Adipose tissue (tissue), 3 donors: ENCODE measurements around the gene FN3K. TPM values are rescaled to one million over a fixed set of nuclear protein-coding genes. Genes with fewer than 3 reads are reported as not detected.

Source experiments
- H3K27ac ChIP-seq: one replicate; pipeline ENCODE4 v1.5.1; 2013; ENCODE audit warnings: low read depth, low read length
- WGBS, 3 donors: extraction: QIAGEN DNeasy Blood & Tissue Kit; methylation state at CpG; one replicate each; pipeline ENCODE4 v1.1.7; 2013; 5-methylcytosine and 5-hydroxymethylcytosine counted together
- polyA plus RNA-seq, 3 donors: library from polyadenylated mRNA; stranded (reverse); fragments of 200-250 nt; gene quantifications; one replicate each; pipeline ENCODE4 v1.2.3, GENCODE V29; 2013
- donor health status: healthy with polysubstance abuse.
- donor health status: Bipolar disorder and iron deficiency.
- donor health status: healthy.

FN3K gene
- polyA plus RNA-seq, 3 donors = 12.3 to 17.8 (median 14.1) TPM

DNA sequence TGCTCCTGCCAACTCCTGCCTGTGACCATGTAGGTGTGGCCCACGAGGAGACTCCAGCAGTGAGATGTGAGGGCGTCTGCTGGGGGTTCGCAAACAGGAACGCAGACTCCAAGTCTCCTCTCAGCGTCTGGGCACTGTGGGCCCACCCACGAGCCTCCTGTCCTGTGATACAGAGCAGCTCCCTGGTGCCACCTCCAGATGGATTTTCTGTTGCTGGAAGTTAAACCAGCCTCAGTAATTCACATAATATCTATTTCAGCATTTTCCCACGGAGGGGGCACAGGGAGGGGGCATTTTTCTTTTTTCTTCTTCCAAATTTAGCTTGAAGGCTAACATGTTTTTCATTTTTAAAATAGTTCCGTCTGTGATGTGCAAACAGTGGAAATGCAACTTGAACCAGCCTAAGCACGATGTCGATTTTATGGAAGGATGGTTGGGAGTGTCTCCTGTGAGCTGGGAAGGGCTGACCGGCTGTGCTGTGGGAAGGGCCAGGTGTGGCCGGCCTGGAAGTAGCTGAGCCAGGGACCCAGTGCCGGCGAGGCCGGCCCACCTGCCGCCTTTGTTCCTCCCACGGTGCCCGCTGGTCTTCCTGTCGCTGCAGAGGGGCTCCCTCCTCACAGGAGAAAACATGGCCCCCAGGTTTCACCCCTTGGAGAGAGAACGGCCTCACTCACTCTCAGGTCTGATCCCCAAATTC lies 33.0 kb upstream of the FN3K start:
- 31 to 66% (median 63%) methylated on average over 20 of the region's 20 CpGs for WGBS, 3 donors

GRCh38 chr17:82703036-82703745 lies 32.2 kb upstream of the FN3K start:
- no peak overlapping the region for H3K27ac ChIP-seq
- 82 to 84% (median 84%) methylated on average over 24 to 26 of the region's 26 CpGs for WGBS, 3 donors

More for the DNA sequence above, 33.0 kb upstream of the FN3K start:
- H3K27ac ChIP-seq = no peak overlapping the region

GRCh38 chr17:82703935-82704865 lies 31.2 kb upstream of the FN3K start:
- WGBS, 3 donors = 66 to 79% (median 77%) methylated on average over 38 of the region's 38 CpGs
- H3K27ac ChIP-seq = no peak overlapping the region

DNA sequence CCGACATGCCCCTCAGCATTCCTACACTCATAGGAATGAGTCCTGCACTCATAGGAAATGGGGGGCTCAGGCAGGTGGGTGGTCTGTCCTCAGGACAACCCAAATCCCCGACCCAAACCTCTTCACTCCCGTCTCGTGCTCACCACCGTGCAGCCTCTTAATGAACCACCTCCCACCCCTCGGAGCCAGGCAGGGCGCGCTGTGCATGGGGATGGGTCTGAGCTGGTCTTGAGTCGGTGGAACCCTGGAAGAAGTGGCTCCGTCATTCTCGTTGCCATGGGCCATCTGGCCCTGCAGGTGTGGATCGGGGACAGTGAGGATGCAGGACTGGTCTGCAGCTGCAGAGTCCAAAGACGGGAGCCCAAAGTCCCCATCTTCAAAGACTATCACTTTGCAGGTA lies 30.5 kb upstream of the FN3K start:
- H3K27ac ChIP-seq = no peak overlapping the region
- WGBS, 3 donors = 83 to 85% (median 83%) methylated on average over 13 of the region's 13 CpGs

- 92 to 94% (median 92%) methylated on average over 18 of the region's 18 CpGs for WGBS, 3 donors
Measured at GRCh38 chr17:82705756-82706155, 29.7 kb upstream of the FN3K start.

GRCh38 chr17:82709024-82709675 lies 26.3 kb upstream of the FN3K start:
- 59 to 76% (median 66%) methylated on average over 6 to 9 of the region's 9 CpGs for WGBS, 3 donors
- no peak overlapping the region for H3K27ac ChIP-seq

More at GRCh38 chr17:82705756-82706155, 29.7 kb upstream of the FN3K start:
- H3K27ac ChIP-seq = no peak overlapping the region

GRCh38 chr17:82709676-82710498 lies 25.5 kb upstream of the FN3K start:
- WGBS, 3 donors = 78 to 86% (median 85%) methylated on average over 24 to 25 of the region's 25 CpGs

DNA sequence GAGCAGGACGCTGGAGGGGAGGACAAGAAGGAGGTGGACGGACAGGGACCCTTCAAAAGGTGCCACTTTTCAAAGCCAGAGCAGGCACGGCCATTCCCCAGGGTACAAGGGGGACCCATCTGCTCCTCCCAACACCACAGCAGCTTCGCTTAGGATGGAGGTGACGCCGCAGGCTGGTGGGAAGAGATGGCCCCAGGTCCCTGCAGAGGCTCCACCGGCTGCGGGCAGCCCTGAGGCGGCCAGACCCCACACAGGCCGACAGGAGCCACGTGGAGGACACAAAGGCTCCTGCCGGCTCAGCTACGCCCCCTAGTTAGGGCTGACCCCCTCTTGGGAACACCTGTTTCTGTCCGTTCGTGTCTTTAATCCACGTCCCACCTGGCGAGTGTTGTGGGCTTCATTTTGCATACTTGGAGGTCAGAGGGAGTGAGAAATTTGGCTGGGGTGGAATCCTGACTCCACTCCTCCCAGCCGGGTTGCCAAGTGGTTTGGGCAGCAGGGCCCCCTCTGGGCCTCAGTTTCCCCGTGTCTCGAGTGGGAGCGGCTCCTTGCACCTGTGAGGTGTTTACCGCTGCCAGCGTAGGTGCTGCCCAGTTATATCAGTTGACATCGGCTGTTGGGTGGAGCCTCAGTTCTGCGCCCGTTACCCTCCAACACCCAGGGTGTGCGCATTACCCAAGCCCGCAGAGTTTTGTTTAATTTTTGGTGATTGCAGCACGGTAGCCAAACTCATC lies 24.7 kb upstream of the FN3K start:
- WGBS, 3 donors = 69 to 75% (median 71%) methylated on average over 29 of the region's 29 CpGs
- H3K27ac ChIP-seq = no peak overlapping the region

More at GRCh38 chr17:82709676-82710498, 25.5 kb upstream of the FN3K start:
- no peak overlapping the region for H3K27ac ChIP-seq

GRCh38 chr17:82713071-82713723 lies 22.2 kb upstream of the FN3K start:
- 88 to 92% (median 91%) methylated on average over 34 to 35 of the region's 35 CpGs for WGBS, 3 donors
- no peak overlapping the region for H3K27ac ChIP-seq

DNA sequence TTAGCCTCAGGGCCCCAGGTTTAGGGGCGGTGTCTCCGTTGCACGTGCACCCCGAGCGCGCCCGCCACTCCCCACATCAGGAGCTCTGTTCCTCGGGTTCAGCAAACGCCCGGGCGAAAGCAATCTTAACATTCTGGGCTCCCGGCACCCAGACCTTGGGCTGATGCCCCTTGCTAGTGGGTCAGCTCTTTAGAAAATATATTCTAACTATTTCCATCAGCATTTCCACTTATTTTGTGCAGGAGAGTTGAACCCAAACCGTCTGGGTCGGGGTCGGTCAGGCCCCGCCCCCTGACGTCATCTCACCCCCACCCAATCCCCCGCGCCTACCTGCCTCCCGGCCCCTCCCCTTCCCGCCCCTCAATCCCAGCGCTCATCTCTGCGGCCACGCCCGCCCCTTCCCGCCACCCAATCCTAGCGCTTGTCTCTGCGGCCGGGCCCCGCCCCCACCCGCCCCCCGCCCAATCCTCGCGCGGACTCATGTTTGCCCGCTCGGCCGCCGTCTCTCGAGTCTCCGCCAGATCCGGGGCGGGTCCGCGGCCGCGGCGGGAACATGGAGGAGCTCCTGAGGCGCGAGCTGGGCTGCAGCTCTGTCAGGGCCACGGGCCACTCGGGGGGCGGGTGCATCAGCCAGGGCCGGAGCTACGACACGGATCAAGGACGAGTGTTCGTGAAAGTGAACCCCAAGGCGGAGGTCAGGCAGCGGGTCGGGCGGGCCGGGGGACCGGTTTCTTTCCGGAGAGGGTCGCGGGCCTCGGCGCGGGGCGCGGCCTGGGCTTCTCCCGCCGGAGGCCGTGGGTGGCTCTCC lies 19.0 kb upstream of the FN3K start, which contains the start of gene FN3KRP:
FN3KRP (plus strand) TSS at position 504 of the 808 bp plus-strand sequence; CDS start at position 554, 50 bp downstream.
- H3K27ac ChIP-seq = no peak within 1 kb of the TSS
- WGBS, 3 donors = 0 to 1% (median 0%) methylated on average over 66 to 75 of the region's 75 CpGs

GRCh38 chr17:82718986-82719685 lies 16.3 kb upstream of the FN3K start:
- H3K27ac ChIP-seq = no peak overlapping the region
- 93 to 96% (median 96%) methylated on average over 18 of the region's 18 CpGs for WGBS, 3 donors

- 93 to 94% (median 93%) methylated on average over 19 of the region's 19 CpGs for WGBS, 3 donors
- H3K27ac ChIP-seq = no peak overlapping the region
Measured at GRCh38 chr17:82720204-82720603, 15.2 kb upstream of the FN3K start.

GRCh38 chr17:82722341-82723013 lies 12.9 kb upstream of the FN3K start:
- no peak overlapping the region for H3K27ac ChIP-seq
- WGBS, 3 donors = 84 to 87% (median 86%) methylated on average over 19 of the region's 19 CpGs

GRCh38 chr17:82723169-82723807 lies 12.1 kb upstream of the FN3K start:
- 87 to 94% (median 93%) methylated on average over 26 of the region's 26 CpGs for WGBS, 3 donors
- no peak overlapping the region for H3K27ac ChIP-seq
